WTC11 (cell line): ENCODE results near the gene SAFB2. TPM values are rescaled to one million over a fixed set of nuclear protein-coding genes. Genes with fewer than 3 reads are reported as not detected.

Experiments used
- ATAC-seq: fragments of 200-7000 bp; cut with Tn5 transposase; 2 replicates; pipeline ENCODE4 v1.10.0; 2021; ENCODE audit warnings: mild to moderate bottlenecking, moderate library complexity
- CTCF ChIA-PET: fragments of 300-600 bp; sonication (Branson Sonifier 250); formaldehyde crosslinking; loops from one replicate; lab custom pipeline; 2021; ENCODE audit warnings: antibody characterized with exemption; lab: Charles Lee
- POLR2A ChIA-PET: fragments of 350-600 bp; sonication (Branson Sonifier 250); formaldehyde crosslinking; loops from one replicate; lab custom pipeline; 2021; ENCODE audit warnings: antibody characterized with exemption; lab: Charles Lee
- DNase-seq: peaks from one replicate; pipeline ENCODE4 v3.0.0; 2021; ENCODE audit warnings: low spot score
- H3K27ac Mint-ChIP-seq: 2 replicates; pipeline ENCODE4 v1.8.0; 2021; ENCODE audit warnings: mixed read lengths
- H3K27me3 Mint-ChIP-seq: 2 replicates; pipeline ENCODE4 v1.8.0; 2021; ENCODE audit warnings: low read depth, mild to moderate bottlenecking, moderate library complexity, mixed read lengths
- H3K36me3 Mint-ChIP-seq: 2 replicates; pipeline ENCODE4 v1.8.0; 2021; ENCODE audit warnings: mixed read lengths
- H3K4me1 Mint-ChIP-seq: 2 replicates; pipeline ENCODE4 v1.8.0; 2022; ENCODE audit warnings: mixed read lengths
- H3K4me3 Mint-ChIP-seq: 2 replicates; pipeline ENCODE4 v1.8.0; 2021; ENCODE audit warnings: mild to moderate bottlenecking, moderate library complexity, mixed read lengths
- H3K9me3 Mint-ChIP-seq: 2 replicates; pipeline ENCODE4 v1.8.0; 2021; ENCODE audit warnings: mixed read lengths
- CREB1 ChIP-seq: sonication (generic); formaldehyde crosslinking; IDR thresholded peaks from 2 replicates; pipeline ENCODE4 v1.8.0; 2023; ENCODE audit warnings: mild to moderate bottlenecking, missing genetic modification reagents
- ELF4 ChIP-seq: sonication (generic); formaldehyde crosslinking; IDR thresholded peaks from 2 replicates; pipeline ENCODE4 v1.8.1; 2022; ENCODE audit warnings: low read depth, mild to moderate bottlenecking, moderate library complexity, missing genetic modification reagents
- MXD4 ChIP-seq: fragments of 250-450 bp; sonication (Bioruptor Pico); IDR thresholded peaks from 2 replicates; pipeline ENCODE4 v1.8.0; 2021; ENCODE audit warnings: mild to moderate bottlenecking, moderate library complexity, borderline replicate concordance
- NFATC4 ChIP-seq: fragments of 250-450 bp; sonication (Bioruptor Pico); IDR thresholded peaks from 2 replicates; pipeline ENCODE4 v1.9.0; 2021; ENCODE audit warnings: mild to moderate bottlenecking
- NFYB ChIP-seq: sonication (generic); formaldehyde crosslinking; conservative IDR thresholded peaks from 2 replicates; pipeline ENCODE4 v1.8.0; 2022; ENCODE audit warnings: low read depth, missing genetic modification reagents
- NR3C1 ChIP-seq: sonication (generic); formaldehyde crosslinking; conservative IDR thresholded peaks from 2 replicates; pipeline ENCODE4 v1.8.1; 2023; ENCODE audit warnings: low read depth, mild to moderate bottlenecking, missing genetic modification reagents
- SMAD3 ChIP-seq: sonication (generic); formaldehyde crosslinking; IDR thresholded peaks from 2 replicates; pipeline ENCODE4 v1.8.0; 2022; ENCODE audit warnings: missing genetic modification reagents, mild to moderate bottlenecking, borderline replicate concordance
- ZNF232 ChIP-seq: sonication (generic); formaldehyde crosslinking; IDR thresholded peaks from 2 replicates; pipeline ENCODE4 v1.8.0; 2022; ENCODE audit warnings: mild to moderate bottlenecking, missing genetic modification reagents
- total RNA-seq: library from RNA; stranded (reverse); gene quantifications from 3 replicates; pipeline ENCODE4 v1.2.3, GENCODE V29; 2021
- TF ChIP-seq, protein P1 (sequence below): sonication (generic); formaldehyde crosslinking; IDR thresholded peaks from 2 replicates; pipeline ENCODE4 v1.8.1; 2022; ENCODE audit warnings: missing genetic modification reagents, borderline replicate concordance
- TF ChIP-seq, protein P2 (sequence below): fragments of 250-450 bp; sonication (Bioruptor Pico); IDR thresholded peaks from 2 replicates; pipeline ENCODE4 v1.9.0; 2021; ENCODE audit warnings: mild to moderate bottlenecking, borderline replicate concordance
- TF ChIP-seq, protein P3 (sequence below): fragments of 250-450 bp; sonication (Bioruptor Pico); IDR thresholded peaks from 2 replicates; pipeline ENCODE4 v1.9.0; 2021; ENCODE audit warnings: mild to moderate bottlenecking
- TF ChIP-seq, protein P4 (sequence below): sonication (generic); formaldehyde crosslinking; IDR thresholded peaks from 2 replicates; pipeline ENCODE4 v1.8.0; 2023; ENCODE audit warnings: missing genetic modification reagents
- TF ChIP-seq, protein P5 (sequence below): sonication (generic); formaldehyde crosslinking; IDR thresholded peaks from 2 replicates; pipeline ENCODE4 v1.8.0; 2022; ENCODE audit warnings: mild to moderate bottlenecking, missing genetic modification reagents

Gene SAFB2
- total RNA-seq, 1 experiment from 2014 or later, result 100 TPM

DNA sequence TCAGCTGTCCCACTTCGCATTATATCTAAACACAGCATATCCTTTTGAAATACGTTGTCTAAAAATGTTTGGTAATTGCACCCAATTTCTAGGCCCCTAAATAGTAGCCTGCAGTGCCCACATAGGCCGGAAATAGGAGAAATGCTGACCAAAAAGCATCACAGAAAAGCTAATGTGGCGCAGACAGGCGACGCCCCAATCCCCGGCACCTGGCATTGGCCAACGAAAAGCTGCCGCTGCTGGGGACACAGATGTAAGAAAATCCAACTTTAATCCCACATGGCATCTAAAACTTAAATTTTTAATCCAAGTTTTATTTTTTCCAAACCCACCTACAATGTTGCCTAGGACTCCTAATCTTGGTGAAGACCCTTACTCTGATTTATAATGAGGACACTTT lies 4.0 kb downstream of the SAFB2 start (continued):
- TF ChIP-seq, protein P1, sequence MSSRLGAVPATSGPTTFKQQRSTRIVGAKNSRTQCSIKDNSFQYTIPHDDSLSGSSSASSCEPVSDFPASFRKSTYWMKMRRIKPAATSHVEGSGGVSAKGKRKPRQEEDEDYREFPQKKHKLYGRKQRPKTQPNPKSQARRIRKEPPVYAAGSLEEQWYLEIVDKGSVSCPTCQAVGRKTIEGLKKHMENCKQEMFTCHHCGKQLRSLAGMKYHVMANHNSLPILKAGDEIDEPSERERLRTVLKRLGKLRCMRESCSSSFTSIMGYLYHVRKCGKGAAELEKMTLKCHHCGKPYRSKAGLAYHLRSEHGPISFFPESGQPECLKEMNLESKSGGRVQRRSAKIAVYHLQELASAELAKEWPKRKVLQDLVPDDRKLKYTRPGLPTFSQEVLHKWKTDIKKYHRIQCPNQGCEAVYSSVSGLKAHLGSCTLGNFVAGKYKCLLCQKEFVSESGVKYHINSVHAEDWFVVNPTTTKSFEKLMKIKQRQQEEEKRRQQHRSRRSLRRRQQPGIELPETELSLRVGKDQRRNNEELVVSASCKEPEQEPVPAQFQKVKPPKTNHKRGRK (CRISPR knock-in tag), result no peak
- no peak for TF ChIP-seq NFYB (CRISPR knock-in tag)
- TF ChIP-seq, all 79 proteins: peak for 0

DNA sequence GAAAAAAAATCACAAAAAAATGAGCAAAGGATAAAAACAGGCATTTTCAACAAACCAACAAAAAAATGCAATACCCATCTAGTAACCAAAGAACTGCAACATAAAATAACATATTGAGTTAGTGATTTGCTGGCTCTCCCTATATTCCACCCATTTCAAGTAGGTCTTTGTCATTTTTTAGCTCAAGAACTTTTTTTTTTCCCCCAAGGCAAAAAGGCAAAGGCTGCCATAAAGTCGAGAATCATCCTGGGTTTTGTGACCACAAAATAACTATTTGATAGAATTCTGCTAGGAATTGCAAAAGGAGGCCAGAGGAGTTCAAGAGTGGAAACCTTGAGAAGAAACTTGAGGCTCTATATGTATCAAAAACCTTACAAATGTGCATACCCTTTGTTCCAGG lies 5.5 kb downstream of the SAFB2 start:
- ATAC-seq, result no peak
- TF ChIP-seq, protein P2, sequence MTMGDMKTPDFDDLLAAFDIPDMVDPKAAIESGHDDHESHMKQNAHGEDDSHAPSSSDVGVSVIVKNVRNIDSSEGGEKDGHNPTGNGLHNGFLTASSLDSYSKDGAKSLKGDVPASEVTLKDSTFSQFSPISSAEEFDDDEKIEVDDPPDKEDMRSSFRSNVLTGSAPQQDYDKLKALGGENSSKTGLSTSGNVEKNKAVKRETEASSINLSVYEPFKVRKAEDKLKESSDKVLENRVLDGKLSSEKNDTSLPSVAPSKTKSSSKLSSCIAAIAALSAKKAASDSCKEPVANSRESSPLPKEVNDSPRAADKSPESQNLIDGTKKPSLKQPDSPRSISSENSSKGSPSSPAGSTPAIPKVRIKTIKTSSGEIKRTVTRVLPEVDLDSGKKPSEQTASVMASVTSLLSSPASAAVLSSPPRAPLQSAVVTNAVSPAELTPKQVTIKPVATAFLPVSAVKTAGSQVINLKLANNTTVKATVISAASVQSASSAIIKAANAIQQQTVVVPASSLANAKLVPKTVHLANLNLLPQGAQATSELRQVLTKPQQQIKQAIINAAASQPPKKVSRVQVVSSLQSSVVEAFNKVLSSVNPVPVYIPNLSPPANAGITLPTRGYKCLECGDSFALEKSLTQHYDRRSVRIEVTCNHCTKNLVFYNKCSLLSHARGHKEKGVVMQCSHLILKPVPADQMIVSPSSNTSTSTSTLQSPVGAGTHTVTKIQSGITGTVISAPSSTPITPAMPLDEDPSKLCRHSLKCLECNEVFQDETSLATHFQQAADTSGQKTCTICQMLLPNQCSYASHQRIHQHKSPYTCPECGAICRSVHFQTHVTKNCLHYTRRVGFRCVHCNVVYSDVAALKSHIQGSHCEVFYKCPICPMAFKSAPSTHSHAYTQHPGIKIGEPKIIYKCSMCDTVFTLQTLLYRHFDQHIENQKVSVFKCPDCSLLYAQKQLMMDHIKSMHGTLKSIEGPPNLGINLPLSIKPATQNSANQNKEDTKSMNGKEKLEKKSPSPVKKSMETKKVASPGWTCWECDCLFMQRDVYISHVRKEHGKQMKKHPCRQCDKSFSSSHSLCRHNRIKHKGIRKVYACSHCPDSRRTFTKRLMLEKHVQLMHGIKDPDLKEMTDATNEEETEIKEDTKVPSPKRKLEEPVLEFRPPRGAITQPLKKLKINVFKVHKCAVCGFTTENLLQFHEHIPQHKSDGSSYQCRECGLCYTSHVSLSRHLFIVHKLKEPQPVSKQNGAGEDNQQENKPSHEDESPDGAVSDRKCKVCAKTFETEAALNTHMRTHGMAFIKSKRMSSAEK (CRISPR knock-in tag), result no peak
- TF ChIP-seq ZNF232 (CRISPR knock-in tag) (no peak), NFATC4 (no peak), NR3C1 (CRISPR knock-in tag) (no peak)
- TF ChIP-seq, protein P3, sequence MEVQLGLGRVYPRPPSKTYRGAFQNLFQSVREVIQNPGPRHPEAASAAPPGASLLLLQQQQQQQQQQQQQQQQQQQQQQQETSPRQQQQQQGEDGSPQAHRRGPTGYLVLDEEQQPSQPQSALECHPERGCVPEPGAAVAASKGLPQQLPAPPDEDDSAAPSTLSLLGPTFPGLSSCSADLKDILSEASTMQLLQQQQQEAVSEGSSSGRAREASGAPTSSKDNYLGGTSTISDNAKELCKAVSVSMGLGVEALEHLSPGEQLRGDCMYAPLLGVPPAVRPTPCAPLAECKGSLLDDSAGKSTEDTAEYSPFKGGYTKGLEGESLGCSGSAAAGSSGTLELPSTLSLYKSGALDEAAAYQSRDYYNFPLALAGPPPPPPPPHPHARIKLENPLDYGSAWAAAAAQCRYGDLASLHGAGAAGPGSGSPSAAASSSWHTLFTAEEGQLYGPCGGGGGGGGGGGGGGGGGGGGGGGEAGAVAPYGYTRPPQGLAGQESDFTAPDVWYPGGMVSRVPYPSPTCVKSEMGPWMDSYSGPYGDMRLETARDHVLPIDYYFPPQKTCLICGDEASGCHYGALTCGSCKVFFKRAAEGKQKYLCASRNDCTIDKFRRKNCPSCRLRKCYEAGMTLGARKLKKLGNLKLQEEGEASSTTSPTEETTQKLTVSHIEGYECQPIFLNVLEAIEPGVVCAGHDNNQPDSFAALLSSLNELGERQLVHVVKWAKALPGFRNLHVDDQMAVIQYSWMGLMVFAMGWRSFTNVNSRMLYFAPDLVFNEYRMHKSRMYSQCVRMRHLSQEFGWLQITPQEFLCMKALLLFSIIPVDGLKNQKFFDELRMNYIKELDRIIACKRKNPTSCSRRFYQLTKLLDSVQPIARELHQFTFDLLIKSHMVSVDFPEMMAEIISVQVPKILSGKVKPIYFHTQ, result no peak
- TF ChIP-seq, all 79 proteins: peak for 0
- no peak for DNase-seq
- Mint-ChIP-seq H3K27ac (no peak overlapping the region), H3K4me3 (no peak overlapping the region), H3K36me3 (peaks cover 77% of the 10 kb centered on the region), H3K27me3 (no peaks in the 10 kb centered on the region), H3K9me3 (no peaks in the 10 kb centered on the region), H3K4me1 (peaks cover 12% of the 10 kb centered on the region)
- ChIA-PET CTCF (no interaction called here), POLR2A (no interaction called here)

- H3K4me3 Mint-ChIP-seq, result no peak overlapping the region
- no peak for DNase-seq
- TF ChIP-seq, protein P4, sequence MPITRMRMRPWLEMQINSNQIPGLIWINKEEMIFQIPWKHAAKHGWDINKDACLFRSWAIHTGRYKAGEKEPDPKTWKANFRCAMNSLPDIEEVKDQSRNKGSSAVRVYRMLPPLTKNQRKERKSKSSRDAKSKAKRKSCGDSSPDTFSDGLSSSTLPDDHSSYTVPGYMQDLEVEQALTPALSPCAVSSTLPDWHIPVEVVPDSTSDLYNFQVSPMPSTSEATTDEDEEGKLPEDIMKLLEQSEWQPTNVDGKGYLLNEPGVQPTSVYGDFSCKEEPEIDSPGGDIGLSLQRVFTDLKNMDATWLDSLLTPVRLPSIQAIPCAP (CRISPR knock-in tag), result no peak
- TF ChIP-seq SMAD3 (CRISPR knock-in tag) (no peak), ELF4 (no peak), MXD4 (CRISPR knock-in tag) (no peak), CREB1 (no peak)
- TF ChIP-seq, protein P5, sequence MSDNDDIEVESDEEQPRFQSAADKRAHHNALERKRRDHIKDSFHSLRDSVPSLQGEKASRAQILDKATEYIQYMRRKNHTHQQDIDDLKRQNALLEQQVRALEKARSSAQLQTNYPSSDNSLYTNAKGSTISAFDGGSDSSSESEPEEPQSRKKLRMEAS, result no peak
- TF ChIP-seq, all 79 proteins: peak for 0
- POLR2A ChIA-PET, result no interaction called here
- Mint-ChIP-seq H3K27me3 (no peaks in the 10 kb centered on the region), H3K36me3 (peaks cover 78% of the 10 kb centered on the region), H3K27ac (no peak overlapping the region), H3K4me1 (peaks cover 5% of the 10 kb centered on the region), H3K9me3 (no peaks in the 10 kb centered on the region)
- CTCF ChIA-PET, result no interaction called here
- ATAC-seq, result no peak
Observed at GRCh38 chr19:5615756-5616327, 6.7 kb downstream of the SAFB2 start.
